ENCODE data around the gene SYNCRIP. TPM values are rescaled to one million over a fixed set of nuclear protein-coding genes. Genes with fewer than 3 reads are reported as not detected.
"Not testable (repeated sequence)": the region's sequence is repeated elsewhere in the genome, so short reads cannot be mapped to it uniquely, and the experiment has no call there.

SYNCRIP gene
- total and polyA plus RNA-seq, 8 donors, result 72.2 to 182 (median 156) TPM

- no peak for ATAC-seq
- intact Hi-C loops (cut with DNase I), result no loop called here
- DNase-seq, result no peak
- no peaks in the 10 kb centered on the region for H3K9me3 ChIP-seq
- H3K36me3 ChIP-seq, result peaks cover 0 to 37% of the 10 kb centered on the region in 2 donors
- no peak overlapping the region for H3K4me3 ChIP-seq
- TF ChIP-seq CTCF (IDR thresholded peaks at IDR 0.05), result no peak
- no peak overlapping the region for H3K27ac ChIP-seq
- H3K27me3 ChIP-seq, result no peaks in the 10 kb centered on the region
- no peaks in the 10 kb centered on the region for H3K4me1 ChIP-seq
Measured at GRCh38 chr6:85568411-85568810, 74.3 kb downstream of the SYNCRIP start.

- H3K4me1 ChIP-seq, result no peaks in the 10 kb centered on the region
- H3K36me3 ChIP-seq, result peaks cover 0 to 33% of the 10 kb centered on the region in 2 donors
- H3K27me3 ChIP-seq, result no peaks in the 10 kb centered on the region
- ATAC-seq (no peak), DNase-seq (no peak)
- H3K4me3 ChIP-seq, result no peak overlapping the region
- no peak for TF ChIP-seq CTCF (IDR thresholded peaks at IDR 0.05)
- intact Hi-C loops (cut with DNase I), result no loop called here
- H3K9me3 ChIP-seq, result no peaks in the 10 kb centered on the region
- no peak overlapping the region for H3K27ac ChIP-seq
Measured at GRCh38 chr6:85565736-85566135, 77.0 kb downstream of the SYNCRIP start.

- H3K9me3 ChIP-seq; H3K4me3 ChIP-seq; DNase-seq; H3K27ac ChIP-seq; intact Hi-C loops (cut with DNase I); ATAC-seq; H3K27me3 ChIP-seq; H3K4me1 ChIP-seq: not testable (repeated sequence)
- H3K36me3 ChIP-seq, result peaks cover 0 to 33% of the 10 kb centered on the region in 2 donors
Measured at GRCh38 chr6:85564223-85564622, 78.5 kb downstream of the SYNCRIP start.

Other genes starting within 250 kb of the SYNCRIP start
- 1 to 10 TPM; 9.1 to 10.0 TPM for gene NT5E, start 192.8 kb downstream of the SYNCRIP start, total RNA-seq
- gene NT5E, start 192.8 kb downstream of the SYNCRIP start, polyA plus RNA-seq (ENCODE audit: insufficient read length in 6 of 6), result 10 to 100 TPM; 14.2 to 16.8 (median 14.7) TPM
- gene SNX14, start 49.0 kb downstream of the SYNCRIP start, total RNA-seq, result 10 to 100 TPM; 79.9 to 80.6 TPM
- gene SNX14, start 49.0 kb downstream of the SYNCRIP start, polyA plus RNA-seq (ENCODE audit: insufficient read length in 6 of 6), result 100 to 1,000 TPM; 119 to 150 (median 128) TPM